Naive thymus-derived CD8-positive, alpha-beta T cell (primary cell): ENCODE measurements around the gene GGN. TPM values are rescaled to one million over a fixed set of nuclear protein-coding genes. Genes with fewer than 3 reads are reported as not detected.

ENCODE experiments used
- ATAC-seq, 2 donors: fragments of 150-1000 bp; cut with Tn5 transposase in 1 of 2; sonication (Bioruptor Pico), chemical (Tn5 transposase) in 1 of 2; 1 replicate in 1 of 2; 2 replicates in 1 of 2; pipeline ENCODE4 v1.10.0; 2021; ENCODE audit warnings: mild to moderate bottlenecking in 2 of 2, moderate library complexity in 2 of 2
- POLR2A ChIA-PET: fragments of 350-600 bp; sonication (Branson Sonifier 250); formaldehyde crosslinking; loops from one replicate; lab custom pipeline; 2021; ENCODE audit warnings: antibody characterized with exemption; lab: Charles Lee
- DNase-seq, 10 donors: peaks; one replicate each; pipeline versions ENCODE4 v3.0.0 to v3.0.0-alpha.2; 2020 to 2022
- H3K27ac Mint-ChIP-seq, 10 donors: one replicate each; pipeline ENCODE4 v1.8.0; 2020 to 2022; ENCODE audit warnings: mild to moderate bottlenecking in 10 of 10, mixed read lengths in 10 of 10, moderate library complexity in 4 of 10, inconsistent platforms in 1 of 10
- H3K27me3 Mint-ChIP-seq, 5 donors: one replicate each; pipeline ENCODE4 v1.8.0; 2021 to 2022; ENCODE audit warnings: mixed read lengths in 5 of 5
- H3K36me3 Mint-ChIP-seq, 3 donors: one replicate each; pipeline ENCODE4 v1.8.0; 2020 to 2022; ENCODE audit warnings: mixed read lengths in 3 of 3, mild to moderate bottlenecking in 2 of 3, inconsistent platforms in 1 of 3
- H3K4me1 Mint-ChIP-seq, 4 donors: one replicate each; pipeline ENCODE4 v1.8.0; 2021 to 2022; ENCODE audit warnings: mixed read lengths in 4 of 4
- H3K4me3 Mint-ChIP-seq, 10 donors: one replicate each; pipeline ENCODE4 v1.8.0; 2020 to 2022; ENCODE audit warnings: mild to moderate bottlenecking in 10 of 10, mixed read lengths in 10 of 10, moderate library complexity in 6 of 10, inconsistent platforms in 1 of 10
- H3K9me3 Mint-ChIP-seq, 9 donors: one replicate each; pipeline ENCODE4 v1.8.0; 2020 to 2022; ENCODE audit warnings: mixed read lengths in 9 of 9, mild to moderate bottlenecking in 3 of 9, inconsistent platforms in 1 of 9, moderate library complexity in 1 of 9
- polyA plus RNA-seq, 3 donors: library from polyadenylated mRNA; unstranded; fragments of 300-500 nt; fragmentation: Illumina TruSeq; gene quantifications; one replicate each; pipeline ENCODE4 v1.2.3, GENCODE V29; 2021
- total RNA-seq, 8 experiments: library from RNA in 2 of 8; stranded (reverse) in 2 of 8; gene quantifications; one replicate each; pipeline ENCODE4 v1.2.3 and lab custom pipeline; 2021 to 2026

Gene GGN
- total and polyA plus RNA-seq, 5 experiments from 2014 or later: not detected

- DNase-seq (no peak), ATAC-seq (no peak)
- H3K27me3 Mint-ChIP-seq: peaks cover 7 to 49% (median 23%) of the 10 kb centered on the region in 5 donors
- H3K4me1 Mint-ChIP-seq: peaks cover 10 to 24% (median 19%) of the 10 kb centered on the region in 4 donors
- peak overlapping the region in 3 of 10 donors; percentile 15 to 57 (median 22) for H3K4me3 Mint-ChIP-seq
- H3K27ac Mint-ChIP-seq: peak overlapping the region in 2 of 10 donors; percentile 62 to 78
- peaks cover 0 to 69% (median 47%) of the 10 kb centered on the region in 3 donors for H3K36me3 Mint-ChIP-seq
- H3K9me3 Mint-ChIP-seq: no peaks in the 10 kb centered on the region
- POLR2A ChIA-PET: interaction anchor here (0.9 to 1.7 kb wide), 3 partner anchors 10 to 19 kb away, joined by 3 to 4 read pairs (median 4); partner anchors contain the start of genes FAM98C and PSMD8
Measured at GRCh38 chr19:38384209-38385027, 3.4 kb downstream of the GGN start.

- POLR2A ChIA-PET: interaction anchor here (0.9 to 1.7 kb wide), 3 partner anchors 9 to 38 kb away, joined by 3 to 4 read pairs (median 4); partner anchors contain the start of gene PSMD8
- H3K36me3 Mint-ChIP-seq: peaks cover 0 to 76% (median 54%) of the 10 kb centered on the region in 3 donors
Measured at GRCh38 chr19:38383743-38384142, 4.1 kb downstream of the GGN start.

GRCh38 chr19:38383184-38383583, 4.7 kb downstream of the GGN start:
- DNase-seq (no peak), ATAC-seq (no peak)
- Mint-ChIP-seq H3K9me3 (no peaks in the 10 kb centered on the region), H3K27me3 (peaks cover 5 to 47% (median 24%) of the 10 kb centered on the region in 5 donors), H3K36me3 (peaks cover 0 to 82% (median 55%) of the 10 kb centered on the region in 3 donors), H3K4me3 (no peak overlapping the region), H3K27ac (no peak overlapping the region), H3K4me1 (peaks cover 10 to 25% (median 16%) of the 10 kb centered on the region in 4 donors)
- POLR2A ChIA-PET: interaction anchor here (1.0 kb wide), 1 partner anchor 37 kb away, joined by 3 read pairs; no protein-coding TSS in a partner anchor

More at GRCh38 chr19:38383743-38384142, 4.1 kb downstream of the GGN start:
- H3K9me3 Mint-ChIP-seq: no peaks in the 10 kb centered on the region
- ATAC-seq (no peak), DNase-seq (no peak)
- no peak overlapping the region for H3K27ac Mint-ChIP-seq
- H3K4me1 Mint-ChIP-seq: peaks cover 11 to 28% (median 17%) of the 10 kb centered on the region in 4 donors
- H3K27me3 Mint-ChIP-seq: peaks cover 5 to 48% (median 25%) of the 10 kb centered on the region in 5 donors
- no peak overlapping the region for H3K4me3 Mint-ChIP-seq

DNA sequence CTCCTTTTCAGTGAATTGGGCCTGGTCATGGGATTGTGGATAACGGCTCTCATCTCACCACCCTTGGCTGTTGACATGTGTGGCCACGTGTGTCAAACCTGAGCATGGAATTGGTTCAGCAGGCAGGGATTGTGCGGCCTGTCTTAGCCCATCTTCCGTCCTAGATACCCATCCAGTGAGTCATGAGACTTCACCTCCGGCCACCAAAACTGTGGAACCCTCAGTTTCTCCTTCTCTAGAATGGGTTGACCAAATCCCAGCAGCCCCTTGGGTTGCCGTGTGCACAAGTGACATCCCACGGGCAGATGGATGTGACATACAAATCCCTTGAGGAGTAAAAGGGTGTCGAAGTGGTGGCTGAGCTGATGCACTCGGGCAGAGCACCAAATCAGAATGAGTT, 6.7 kb downstream of the GGN start:
- Mint-ChIP-seq H3K4me3 (no peak overlapping the region), H3K27me3 (peaks cover 0 to 37% (median 16%) of the 10 kb centered on the region in 5 donors), H3K9me3 (no peaks in the 10 kb centered on the region), H3K36me3 (peaks cover 0 to 88% (median 57%) of the 10 kb centered on the region in 3 donors), H3K4me1 (peaks cover 7 to 22% (median 15%) of the 10 kb centered on the region in 4 donors), H3K27ac (no peak overlapping the region)
- POLR2A ChIA-PET: no interaction called here
- ATAC-seq (no peak), DNase-seq (no peak)

- H3K27me3 Mint-ChIP-seq: peaks cover 0 to 20% (median 7%) of the 10 kb centered on the region in 5 donors
- peaks cover 0 to 81% (median 51%) of the 10 kb centered on the region in 3 donors for H3K36me3 Mint-ChIP-seq
- no peaks in the 10 kb centered on the region for H3K9me3 Mint-ChIP-seq
- H3K27ac Mint-ChIP-seq: no peak overlapping the region
- peaks cover 21 to 37% (median 33%) of the 10 kb centered on the region in 4 donors for H3K4me1 Mint-ChIP-seq
- H3K4me3 Mint-ChIP-seq: no peak overlapping the region
- ATAC-seq (no peak), DNase-seq (no peak)
- POLR2A ChIA-PET: no interaction called here
Measured at GRCh38 chr19:38378866-38379265, 9.0 kb downstream of the GGN start.

DNA sequence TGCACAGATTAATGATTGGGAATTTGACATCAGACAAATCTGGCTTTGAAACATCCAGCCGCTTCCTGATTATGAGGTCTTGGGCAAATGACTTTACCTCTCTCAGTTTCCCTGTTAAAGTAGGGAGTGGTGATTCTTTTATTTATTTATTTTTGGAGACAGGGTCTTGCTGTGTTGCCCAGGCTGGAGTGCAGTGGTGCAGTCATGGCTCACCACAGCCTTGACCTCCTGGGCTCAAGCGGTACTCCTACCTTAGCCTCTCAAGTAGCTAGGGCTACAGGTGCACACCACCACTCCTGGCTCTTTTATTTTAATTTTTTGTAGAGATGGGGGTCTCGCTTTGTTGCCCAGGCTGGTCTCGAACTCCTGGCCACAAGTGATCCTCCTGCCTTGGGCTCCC, 10.8 kb downstream of the GGN start:
- H3K27ac Mint-ChIP-seq: peak overlapping the region in 1 of 10 donors; percentile 82
- no peaks in the 10 kb centered on the region for H3K9me3 Mint-ChIP-seq
- POLR2A ChIA-PET: interaction anchor here (3.7 to 5.2 kb wide), 3 partner anchors 13 to 26 kb away, joined by 34 to 48 read pairs (median 38); partner anchors contain the start of genes FAM98C, GGN and SPRED3
- peak overlapping the region in 9 of 10 donors; percentile 14 to 99 (median 88) for H3K4me3 Mint-ChIP-seq
- peaks cover 0 to 63% (median 34%) of the 10 kb centered on the region in 3 donors for H3K36me3 Mint-ChIP-seq
- ATAC-seq (no peak), DNase-seq (no peak)
- H3K4me1 Mint-ChIP-seq: peaks cover 21 to 37% (median 33%) of the 10 kb centered on the region in 4 donors
- H3K27me3 Mint-ChIP-seq: peaks cover 0 to 6% (median 0%) of the 10 kb centered on the region in 5 donors

DNA sequence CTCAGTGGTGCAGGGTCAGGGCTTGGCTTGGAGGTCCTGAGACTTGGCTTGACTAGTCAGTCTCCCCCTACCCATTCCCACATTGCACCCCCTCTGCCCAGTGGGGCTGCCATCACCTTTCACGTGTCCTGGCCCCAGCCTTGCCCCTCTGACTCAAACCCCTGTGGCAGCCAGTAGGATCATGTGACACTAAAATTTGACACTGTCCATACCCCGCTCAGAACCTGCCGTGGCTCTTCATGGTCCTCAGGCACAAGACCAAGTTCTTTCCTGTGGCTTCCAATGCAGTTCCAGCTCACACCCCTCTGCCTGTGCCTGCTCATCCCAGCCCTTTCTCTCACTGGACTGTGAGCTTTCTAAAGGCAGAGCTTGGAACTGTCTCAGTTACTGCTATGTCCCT, 11.3 kb downstream of the GGN start:
- H3K27ac Mint-ChIP-seq: peak overlapping the region in 3 of 10 donors; percentile 52 to 82 (median 63)
- ATAC-seq (no peak), DNase-seq (no peak)
- H3K4me3 Mint-ChIP-seq: peak overlapping the region; percentile 49 to 99 (median 84)
- peaks cover 0 to 58% (median 30%) of the 10 kb centered on the region in 3 donors for H3K36me3 Mint-ChIP-seq
- peaks cover 21 to 37% (median 33%) of the 10 kb centered on the region in 4 donors for H3K4me1 Mint-ChIP-seq
- POLR2A ChIA-PET: interaction anchor here (0.5 to 5.2 kb wide), 6 partner anchors 13 to 1059 kb away, joined by 3 to 48 read pairs (median 18); partner anchors contain the start of genes FAM98C, GGN, RPS16 and SIPA1L3
- peaks cover 0 to 5% (median 1%) of the 10 kb centered on the region in 5 donors for H3K27me3 Mint-ChIP-seq
- no peaks in the 10 kb centered on the region for H3K9me3 Mint-ChIP-seq

DNA sequence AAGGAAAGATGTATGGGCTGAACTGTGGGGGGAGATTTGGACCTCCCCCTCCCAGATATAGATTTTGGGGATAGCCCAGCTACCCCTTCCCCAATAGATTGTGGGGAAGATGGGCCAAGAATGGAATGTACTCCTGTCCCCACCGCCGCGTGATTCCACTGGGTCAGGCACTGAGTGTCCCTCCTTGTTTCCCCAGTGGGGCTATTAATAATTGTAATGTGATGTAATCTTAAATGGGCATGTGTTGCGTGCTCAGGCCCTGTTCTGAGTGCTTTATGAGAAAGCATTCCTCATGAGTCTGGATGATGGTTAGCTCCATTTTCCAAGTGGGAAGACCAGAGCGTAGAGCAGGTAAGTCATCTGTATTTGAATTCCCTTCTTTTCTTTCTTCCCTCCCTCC, 12.1 kb downstream of the GGN start:
- POLR2A ChIA-PET: interaction anchor here (0.6 to 5.2 kb wide), 9 partner anchors 14 to 1060 kb away, joined by 3 to 56 read pairs (median 4); partner anchors contain the start of genes CATSPERG, FAM98C, GGN and RPS16
- Mint-ChIP-seq H3K27me3 (peaks cover 0 to 6% (median 2%) of the 10 kb centered on the region in 5 donors), H3K9me3 (no peaks in the 10 kb centered on the region), H3K36me3 (peaks cover 0 to 50% (median 22%) of the 10 kb centered on the region in 3 donors), H3K4me3 (peak overlapping the region; percentile 94 to 100 (median 99)), H3K27ac (peak overlapping the region in 6 of 10 donors; percentile 95 to 100 (median 98)), H3K4me1 (peaks cover 21 to 37% (median 33%) of the 10 kb centered on the region in 4 donors)
- no peak for DNase-seq
- no peak for ATAC-seq

DNA sequence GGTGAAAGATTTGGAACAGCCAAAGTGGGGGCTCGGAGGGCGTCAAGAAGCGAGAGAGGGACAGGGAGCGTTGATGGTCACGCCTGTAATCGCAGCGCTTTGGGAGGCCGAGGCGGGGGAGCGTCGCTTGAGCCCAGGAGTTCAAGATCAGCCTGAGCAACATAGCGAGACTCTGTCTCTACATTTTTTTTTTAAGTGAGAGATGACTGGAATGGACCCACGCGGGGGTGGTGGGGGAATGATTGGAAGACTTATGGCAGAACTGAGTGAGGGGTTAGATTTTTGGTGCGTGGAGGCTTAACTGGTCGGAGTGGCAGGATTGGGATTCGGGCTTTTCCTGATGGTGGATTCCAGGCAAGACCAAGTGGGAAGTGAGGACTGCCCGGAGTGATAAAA, 12.7 kb downstream of the GGN start:
- POLR2A ChIA-PET: interaction anchor here (0.6 to 5.2 kb wide), 16 partner anchors 10 to 474 kb away, joined by 3 to 56 read pairs (median 4); partner anchors contain the start of genes ACTN4, CATSPERG, EIF3K and FAM98C
- peak overlapping the region; percentile 94 to 100 (median 99) for H3K4me3 Mint-ChIP-seq
- no peak for ATAC-seq

GRCh38 chr19:38374332-38375097, 13.3 kb downstream of the GGN start, which contains the start of gene PSMD8:
Gene PSMD8, plus strand, starts transcription at chr19:38374571. Its CDS starts 31 bp downstream, at chr19:38374602.
- Mint-ChIP-seq H3K4me3 (peak within 1 kb of the TSS; percentile 94 to 100 (median 99)), H3K27ac (peak within 1 kb of the TSS; percentile 93 to 100 (median 98)), H3K9me3 (no peaks in the 10 kb centered on the region), H3K27me3 (peaks cover 0 to 13% (median 8%) of the 10 kb centered on the region in 5 donors), H3K4me1 (peaks cover 21 to 35% (median 31%) of the 10 kb centered on the region in 4 donors), H3K36me3 (peaks cover 0 to 39% (median 14%) of the 10 kb centered on the region in 3 donors)
- ATAC-seq (peak; percentile 95 to 96), DNase-seq (peak; percentile 91 to 99 (median 98))
- POLR2A ChIA-PET: interaction anchor here (0.5 to 5.2 kb wide), 24 partner anchors 10 to 1157 kb away, joined by 3 to 56 read pairs (median 4); partner anchors contain the start of genes ACTN4, CATSPERG, EIF3K and FAM98C

More for the DNA sequence above, 12.7 kb downstream of the GGN start:
- Mint-ChIP-seq H3K27ac (peak overlapping the region; percentile 93 to 100 (median 98)), H3K9me3 (no peaks in the 10 kb centered on the region), H3K36me3 (peaks cover 0 to 43% (median 17%) of the 10 kb centered on the region in 3 donors), H3K27me3 (peaks cover 0 to 10% (median 7%) of the 10 kb centered on the region in 5 donors), H3K4me1 (peaks cover 21 to 36% (median 32%) of the 10 kb centered on the region in 4 donors)
- DNase-seq: no peak

GRCh38 chr19:38373907-38374331, 13.9 kb downstream of the GGN start:
- peak overlapping the region; percentile 91 to 100 (median 96) for H3K27ac Mint-ChIP-seq
- H3K36me3 Mint-ChIP-seq: peaks cover 0 to 33% (median 8%) of the 10 kb centered on the region in 3 donors
- peak overlapping the region; percentile 94 to 100 (median 99) for H3K4me3 Mint-ChIP-seq

More at GRCh38 chr19:38373907-38374331, 13.9 kb downstream of the GGN start:
- no peak for ATAC-seq
- Mint-ChIP-seq H3K27me3 (peaks cover 0 to 12% (median 10%) of the 10 kb centered on the region in 5 donors), H3K9me3 (no peaks in the 10 kb centered on the region), H3K4me1 (peaks cover 19 to 31% (median 30%) of the 10 kb centered on the region in 4 donors)
- POLR2A ChIA-PET: interaction anchor here (0.5 to 5.2 kb wide), 21 partner anchors 11 to 1156 kb away, joined by 3 to 56 read pairs (median 4); partner anchors contain the start of genes ACTN4, CATSPERG, EIF3K and FAM98C
- DNase-seq: no peak
